H9 (cell line): ENCODE results near the gene CKB. TPM values are rescaled to one million over a fixed set of nuclear protein-coding genes. Genes with fewer than 3 reads are reported as not detected.
A peak's percentile ranks its signal among the peaks of the same experiment; 100 is the strongest.

Experiments used
- DNase-seq: peaks from one replicate; pipeline ENCODE4 v3.0.0-alpha.2; 2017
- H2AFZ ChIP-seq: one replicate; pipeline ENCODE4 v1.6.1; 2013; ENCODE audit warnings: mild to moderate bottlenecking, low read length, control low read depth, moderate library complexity
- H2AK5ac ChIP-seq: 2 replicates; pipeline ENCODE4 v1.6.1; 2013; ENCODE audit warnings: low read length, control low read depth, mixed read lengths; ENCODE audit not compliant: insufficient read length
- H2BK120ac ChIP-seq: one replicate; pipeline ENCODE4 v1.6.1; 2013; ENCODE audit warnings: low read depth, mild to moderate bottlenecking, low read length, control low read depth, inconsistent platforms; ENCODE audit not compliant: poor library complexity, severe bottlenecking
- H2BK12ac ChIP-seq: 2 replicates; pipeline ENCODE4 v1.6.1; 2013; ENCODE audit warnings: low read length, control low read depth, mixed read lengths, low read depth; ENCODE audit not compliant: insufficient read length
- H2BK15ac ChIP-seq: 2 replicates; pipeline ENCODE4 v1.6.1; 2013; ENCODE audit warnings: low read depth, low read length, control low read depth
- H2BK20ac ChIP-seq: one replicate; pipeline ENCODE4 v1.6.1; 2013; ENCODE audit warnings: low read depth, mild to moderate bottlenecking, low read length, control low read depth, inconsistent platforms; ENCODE audit not compliant: poor library complexity, severe bottlenecking
- H2BK5ac ChIP-seq: 2 replicates; pipeline ENCODE4 v1.6.1; 2013; ENCODE audit warnings: low read length, control low read depth, mixed read lengths; ENCODE audit not compliant: insufficient read length
- H3K14ac ChIP-seq: 2 replicates; pipeline ENCODE4 v1.6.1; 2013; ENCODE audit warnings: low read length, control low read depth; ENCODE audit not compliant: insufficient read depth
- H3K18ac ChIP-seq: 2 replicates; pipeline ENCODE4 v1.6.1; 2013; ENCODE audit warnings: low read depth, mild to moderate bottlenecking, mixed read lengths, low read length, control low read depth; ENCODE audit not compliant: insufficient read length
- H3K23ac ChIP-seq: 2 replicates; pipeline ENCODE4 v1.6.1; 2013; ENCODE audit warnings: low read length, control low read depth, mixed read lengths, low read depth; ENCODE audit not compliant: insufficient read length
- H3K23me2 ChIP-seq: 2 replicates; pipeline ENCODE4 v1.6.1; 2013; ENCODE audit warnings: low read depth, mild to moderate bottlenecking, mixed read lengths, low read length, control low read depth; ENCODE audit not compliant: insufficient read length, poor library complexity, severe bottlenecking
- H3K27ac ChIP-seq: 2 replicates; pipeline ENCODE4 v1.5.1; 2013; ENCODE audit warnings: low read length, control low read depth, mixed read lengths, low read depth; ENCODE audit not compliant: insufficient read length
- H3K27me3 ChIP-seq: 2 replicates; pipeline ENCODE4 v1.6.1; 2013; ENCODE audit warnings: low read length, control low read depth, inconsistent platforms; ENCODE audit not compliant: insufficient read depth
- H3K4ac ChIP-seq: 2 replicates; pipeline ENCODE4 v1.6.1; 2013; ENCODE audit warnings: low read depth, mild to moderate bottlenecking, control low read depth, inconsistent platforms, low read length, moderate library complexity
- H3K4me1 ChIP-seq: 2 replicates; pipeline ENCODE4 v1.6.1; 2013; ENCODE audit warnings: low read length, control low read depth, inconsistent platforms; ENCODE audit not compliant: insufficient read depth
- H3K4me2 ChIP-seq: 2 replicates; pipeline ENCODE4 v1.6.1; 2013; ENCODE audit warnings: low read length, control low read depth, mixed read lengths; ENCODE audit not compliant: insufficient read length, insufficient read depth
- H3K56ac ChIP-seq: 2 replicates; pipeline ENCODE4 v1.6.1; 2013; ENCODE audit warnings: low read depth, mild to moderate bottlenecking, mixed read lengths, low read length, control low read depth; ENCODE audit not compliant: insufficient read length
- H3K79me1 ChIP-seq: 2 replicates; pipeline ENCODE4 v1.6.1; 2013; ENCODE audit warnings: low read depth, mild to moderate bottlenecking, moderate library complexity, low read length, control low read depth, inconsistent platforms; ENCODE audit not compliant: insufficient read depth, poor library complexity, severe bottlenecking
- H3K79me2 ChIP-seq: 2 replicates; pipeline ENCODE4 v1.6.1; 2013; ENCODE audit warnings: low read length, control low read depth, inconsistent platforms; ENCODE audit not compliant: insufficient read depth
- H3K9ac ChIP-seq: 2 replicates; pipeline ENCODE4 v1.6.1; 2013; ENCODE audit warnings: low read length, control low read depth, mixed read lengths; ENCODE audit not compliant: insufficient read length; ENCODE audit errors: extremely low read depth
- H3K9me3 ChIP-seq: one replicate; pipeline ENCODE4 v1.6.1; 2013; ENCODE audit warnings: low read depth, low read length, inconsistent platforms; ENCODE audit not compliant: control insufficient read depth
- H3T11ph ChIP-seq: one replicate; pipeline ENCODE4 v1.6.1; 2013; ENCODE audit warnings: mild to moderate bottlenecking, low read length, control low read depth, inconsistent platforms
- H4K20me1 ChIP-seq: one replicate; pipeline ENCODE4 v1.6.1; 2013; ENCODE audit not compliant: control insufficient read depth, insufficient read length, insufficient read depth
- H4K5ac ChIP-seq: 2 replicates; pipeline ENCODE4 v1.6.1; 2013; ENCODE audit warnings: low read depth, mild to moderate bottlenecking, mixed read lengths, low read length, control low read depth; ENCODE audit not compliant: insufficient read length
- H4K8ac ChIP-seq: replicated peaks from 2 replicates; pipeline ENCODE4 v1.6.1; 2013; ENCODE audit warnings: low read length, control low read depth, mixed read lengths, low read depth; ENCODE audit not compliant: insufficient read length
- H4K91ac ChIP-seq: 2 replicates; pipeline ENCODE4 v1.6.1; 2013; ENCODE audit warnings: low read depth, mild to moderate bottlenecking, moderate library complexity, mixed read lengths, low read length, control low read depth; ENCODE audit not compliant: insufficient read length
- H3K27ac Mint-ChIP-seq, 3 experiments: 2 replicates in 2 of 3; 3 replicates in 1 of 3; pipeline ENCODE4 v1.8.0; 2020 to 2021; ENCODE audit warnings: mixed read lengths in 3 of 3, mild to moderate bottlenecking in 1 of 3, moderate library complexity in 1 of 3
- H3K27me3 Mint-ChIP-seq: 2 replicates; pipeline ENCODE4 v1.8.0; 2021; ENCODE audit warnings: low read depth, mild to moderate bottlenecking, moderate library complexity, mixed read lengths
- H3K36me3 Mint-ChIP-seq, 3 experiments: 2 replicates in 2 of 3; 3 replicates in 1 of 3; pipeline ENCODE4 v1.8.0; 2020 to 2021; ENCODE audit warnings: low read depth in 3 of 3, mixed read lengths in 3 of 3; ENCODE audit not compliant: insufficient read depth in 1 of 3
- H3K4me1 Mint-ChIP-seq, 2 experiments: 2 replicates each; pipeline ENCODE4 v1.8.0; 2020; ENCODE audit warnings: mixed read lengths in 2 of 2
- H3K4me3 Mint-ChIP-seq, 2 experiments: 2 replicates in 1 of 2; 3 replicates in 1 of 2; pipeline ENCODE4 v1.8.0; 2020 to 2021; ENCODE audit warnings: mild to moderate bottlenecking in 2 of 2, mixed read lengths in 2 of 2, moderate library complexity in 1 of 2
- H3K9me3 Mint-ChIP-seq, 2 experiments: 2 replicates in 1 of 2; 3 replicates in 1 of 2; pipeline ENCODE4 v1.8.0; 2020; ENCODE audit warnings: mild to moderate bottlenecking in 2 of 2, mixed read lengths in 2 of 2, moderate library complexity in 1 of 2
- CTCF ChIP-seq: fragments of 200-600 bp; sonication (generic); conservative IDR thresholded peaks from 3 replicates; pipeline ENCODE4 v1.8.0; 2021; ENCODE audit warnings: antibody characterized with exemption, mild to moderate bottlenecking
- WGBS: extraction: QIAGEN DNeasy Blood & Tissue Kit; methylation state at CpG from one replicate; pipeline ENCODE4 v1.1.7; 2013; ENCODE audit warnings: missing lambda C conversion rate, low lambda C conversion rate, mixed read lengths; ENCODE audit not compliant: insufficient read length; ENCODE audit errors: extremely low coverage; 5-methylcytosine and 5-hydroxymethylcytosine counted together
- total RNA-seq: library from RNA; stranded (reverse); gene quantifications from 2 replicates; pipeline ENCODE4 v1.2.1, GENCODE V29; 2021

The CKB gene
- total RNA-seq, 1 experiment from 2014 or later: 517 TPM

GRCh38 chr14:103514596-103515421, 7.8 kb downstream of the CKB start:
- H3K79me2 ChIP-seq: no peaks in the 10 kb centered on the region
- no peak overlapping the region for H3K56ac ChIP-seq
- no peaks in the 10 kb centered on the region for H3K27me3 ChIP-seq
- H2BK20ac ChIP-seq: no peak overlapping the region
- WGBS: no CpG with 5 or more reads among the region's 18 CpGs
- no peaks in the 10 kb centered on the region for H4K20me1 ChIP-seq
- H3K27ac ChIP-seq: no peak overlapping the region
- no peak for TF ChIP-seq CTCF
- H4K5ac ChIP-seq: no peak overlapping the region
- H2BK5ac ChIP-seq: no peak overlapping the region
- no peak overlapping the region for H4K8ac ChIP-seq
- H3K23me2 ChIP-seq: no peaks in the 10 kb centered on the region
- H3K4me2 ChIP-seq: no peak overlapping the region
- no peaks in the 10 kb centered on the region for H3K4me1 ChIP-seq
- H2BK12ac ChIP-seq: no peak overlapping the region
- H3K18ac ChIP-seq: no peak overlapping the region
- peaks cover 10 to 25% (median 19%) of the 10 kb centered on the region in 3 experiments for H3K36me3 Mint-ChIP-seq
- no peak overlapping the region for H3K4me3 Mint-ChIP-seq
- peaks cover 11 to 29% of the 10 kb centered on the region in 2 experiments for H3K4me1 Mint-ChIP-seq
- H2AFZ ChIP-seq: no peak overlapping the region
- no peak for DNase-seq
- peak overlapping the region in 1 of 3 experiments; percentile 43; a peak in 1 of 7 replicates for H3K27ac Mint-ChIP-seq
- H4K91ac ChIP-seq: no peak overlapping the region
- H3K4ac ChIP-seq: no peak overlapping the region
- H3K23ac ChIP-seq: no peak overlapping the region
- no peak overlapping the region for H3K14ac ChIP-seq
- H3K9ac ChIP-seq: no peak overlapping the region
- H3T11ph ChIP-seq: no peak overlapping the region
- no peaks in the 10 kb centered on the region for H3K79me1 ChIP-seq
- no peaks in the 10 kb centered on the region for H3K9me3 ChIP-seq
- no peaks in the 10 kb centered on the region; the same call in 1 of the 2 replicates for H3K27me3 Mint-ChIP-seq
- no peak overlapping the region for H2BK120ac ChIP-seq
- no peaks in the 10 kb centered on the region for H3K9me3 Mint-ChIP-seq
- H2AK5ac ChIP-seq: no peak overlapping the region
- no peak overlapping the region for H2BK15ac ChIP-seq
